IMR-90 (cell line): ENCODE results near the gene WWC2. TPM values are rescaled to one million over a fixed set of nuclear protein-coding genes. Genes with fewer than 3 reads are reported as not detected.
A peak's percentile ranks its signal among the peaks of the same experiment; 100 is the strongest.

Source experiments
- ATAC-seq: fragments of 200-7000 bp; cut with Tn5 transposase; 2 replicates; pipeline ENCODE4 v1.9.1; 2020; ENCODE audit warnings: low read depth, mild to moderate bottlenecking, moderate library complexity
- BruUV-seq: library from RNA; stranded (reverse); fragments of 400-500 nt; replicated peaks from 2 replicates; lab custom pipeline; 2021; lab: Mats Ljungman, UMichigan
- CTCF ChIA-PET: fragments of 300-600 bp; formaldehyde crosslinking; extraction: SDS; loops from one replicate; lab custom pipeline; 2021; ENCODE audit warnings: antibody characterized with exemption; lab: Yijun Ruan, JAX
- POLR2A ChIA-PET: fragments of 300-600 bp; sonication (Branson Sonifier 250); formaldehyde crosslinking; loops from one replicate; lab custom pipeline; 2022; ENCODE audit warnings: antibody characterized with exemption; ENCODE audit not compliant: unreplicated experiment; lab: Charles Lee
- DNase-seq: peaks from one replicate; pipeline ENCODE4 v3.0.0; 2013
- H2AFZ ChIP-seq: replicated peaks from 2 replicates; pipeline ENCODE3; 2013; ENCODE audit warnings: low read length, mild to moderate bottlenecking; ENCODE audit not compliant: poor library complexity
- H2AK5ac ChIP-seq: 2 replicates; pipeline ENCODE4 v1.6.1; 2013; ENCODE audit warnings: low read depth, low read length, inconsistent platforms
- H2AK9ac ChIP-seq: replicated peaks from 2 replicates; pipeline ENCODE3; 2013; ENCODE audit warnings: mild to moderate bottlenecking, low read depth, low read length, moderate library complexity; ENCODE audit not compliant: poor library complexity
- H2BK120ac ChIP-seq: 2 replicates; pipeline ENCODE4 v1.6.1; 2013; ENCODE audit warnings: low read depth, low read length, inconsistent platforms
- H2BK15ac ChIP-seq: 3 replicates; pipeline ENCODE4 v1.6.1; 2013; ENCODE audit warnings: low read depth, low read length, inconsistent platforms
- H2BK20ac ChIP-seq: 2 replicates; pipeline ENCODE4 v1.6.1; 2013; ENCODE audit warnings: low read depth, mild to moderate bottlenecking, inconsistent platforms, low read length, moderate library complexity
- H2BK5ac ChIP-seq: 2 replicates; pipeline ENCODE4 v1.6.1; 2013; ENCODE audit warnings: mild to moderate bottlenecking, low read depth, low read length, inconsistent platforms; ENCODE audit not compliant: poor library complexity, severe bottlenecking
- H3K14ac ChIP-seq: replicated peaks from 2 replicates; pipeline ENCODE4 v1.6.1; 2013; ENCODE audit warnings: low read depth, low read length, inconsistent platforms
- H3K18ac ChIP-seq: 2 replicates; pipeline ENCODE4 v1.6.1; 2013; ENCODE audit warnings: low read depth, low read length, control low read depth
- H3K23ac ChIP-seq: 2 replicates; pipeline ENCODE4 v1.6.1; 2013; ENCODE audit warnings: low read depth, low read length, inconsistent platforms
- H3K27ac ChIP-seq: 2 replicates; pipeline ENCODE4 v1.5.1; 2013; ENCODE audit warnings: mild to moderate bottlenecking, control low read depth, low read length; ENCODE audit not compliant: insufficient read depth
- H3K27me3 ChIP-seq: 2 replicates; pipeline ENCODE4 v1.6.1; 2013; ENCODE audit warnings: low read length; ENCODE audit not compliant: control insufficient read depth, insufficient read depth
- H3K36me3 ChIP-seq: 2 replicates; pipeline ENCODE4 v1.6.1; 2013; ENCODE audit warnings: low read length, mixed read lengths; ENCODE audit not compliant: control insufficient read depth, insufficient read depth
- H3K4ac ChIP-seq: 2 replicates; pipeline ENCODE4 v1.6.1; 2013; ENCODE audit warnings: low read depth, low read length, inconsistent platforms
- H3K4me1 ChIP-seq: 2 replicates; pipeline ENCODE4 v1.6.1; 2013; ENCODE audit warnings: low read length, mixed read lengths; ENCODE audit not compliant: control insufficient read depth, insufficient read depth
- H3K4me2 ChIP-seq: 2 replicates; pipeline ENCODE4 v1.6.1; 2013; ENCODE audit warnings: low read depth, mild to moderate bottlenecking, control low read depth, low read length, moderate library complexity
- H3K4me3 ChIP-seq: 2 replicates; pipeline ENCODE4 v1.5.1; 2013; ENCODE audit warnings: low read depth, mild to moderate bottlenecking, control low read depth, low read length, moderate library complexity; ENCODE audit not compliant: insufficient read depth
- H3K56ac ChIP-seq: 2 replicates; pipeline ENCODE4 v1.6.1; 2013; ENCODE audit warnings: low read length, inconsistent platforms; ENCODE audit not compliant: insufficient read depth; ENCODE audit errors: extremely low read depth
- H3K79me1 ChIP-seq, 2 experiments: 2 replicates each; pipeline ENCODE4 v1.6.1; 2013; ENCODE audit warnings: low read length in 2 of 2, inconsistent platforms in 1 of 2, low read depth in 1 of 2
- H3K9ac ChIP-seq: 2 replicates; pipeline ENCODE4 v1.6.1; 2013; ENCODE audit warnings: low read depth, low read length, control low read depth
- H3K9me1 ChIP-seq: 2 replicates; pipeline ENCODE4 v1.6.1; 2013; ENCODE audit warnings: low read length, inconsistent platforms; ENCODE audit not compliant: insufficient read depth
- H3K9me3 ChIP-seq: 2 replicates; pipeline ENCODE4 v1.6.1; 2013; ENCODE audit warnings: low read length; ENCODE audit not compliant: control insufficient read depth, insufficient read depth
- H4K20me1 ChIP-seq: 2 replicates; pipeline ENCODE4 v1.6.1; 2013; ENCODE audit warnings: low read length, inconsistent platforms; ENCODE audit not compliant: insufficient read depth
- H4K5ac ChIP-seq: 2 replicates; pipeline ENCODE4 v1.6.1; 2013; ENCODE audit warnings: mild to moderate bottlenecking, low read depth, low read length, control low read depth
- H4K8ac ChIP-seq, 2 experiments: 2 replicates each; pipeline ENCODE4 v1.6.1; 2013; ENCODE audit warnings: low read depth in 2 of 2, low read length in 2 of 2, control low read depth in 1 of 2, inconsistent platforms in 1 of 2
- H4K91ac ChIP-seq: 2 replicates; pipeline ENCODE4 v1.6.1; 2013; ENCODE audit warnings: low read depth, low read length, inconsistent platforms; ENCODE audit not compliant: insufficient read depth
- BHLHE40 ChIP-seq: fragments of 150-350 bp; IDR thresholded peaks from 2 replicates; pipeline ENCODE4 v1.6.1; 2016; ENCODE audit warnings: mild to moderate bottlenecking, low read depth, low read length
- NFE2L2 ChIP-seq: fragments of 150-350 bp; IDR thresholded peaks from 2 replicates; pipeline ENCODE4 v1.6.1; 2016; ENCODE audit warnings: low read depth, mild to moderate bottlenecking, low read length
- WGBS, 2 experiments: methylation state at CpG; one replicate each; pipeline versions ENCODE4 v1.1.5 to v1.1.7; 2013; ENCODE audit warnings: missing lambda C conversion rate in 2 of 2; ENCODE audit not compliant: insufficient read length in 1 of 2; ENCODE audit errors: extremely low coverage in 2 of 2; 5-methylcytosine and 5-hydroxymethylcytosine counted together
- dilution Hi-C: fragments of 300-500 bp; cut with HindIII; formaldehyde crosslinking; loops from one replicate; pipeline ENCODE4 v1.14.3; 2018; ENCODE audit warnings: low sequenced_read_pairs; ENCODE audit not compliant: unreplicated experiment
- in situ Hi-C: fragments of 300-500 bp; cut with MboI; formaldehyde crosslinking; loops from 3 replicates; pipeline ENCODE4 v1.14.3; 2019; ENCODE audit warnings: low sequenced_read_pairs, inconsistent platforms, mixed read lengths
- intact Hi-C: fragments of 100-400 bp; cut with micrococcal nuclease; formaldehyde crosslinking; loops from 2 replicates; pipeline ENCODE4 v1.10.0; 2022
- polyA plus RNA-seq, 3 experiments: library from polyadenylated mRNA; depleted of rRNA; stranded (reverse); fragments of >200 nt; gene quantifications; 2 replicates each; pipeline ENCODE4 v1.2.3, GENCODE V29; 2012; ENCODE audit warnings: low replicate concordance in 1 of 3
- total RNA-seq: library from RNA; depleted of rRNA; stranded (reverse); fragments of >200 nt; gene quantifications from 2 replicates; pipeline ENCODE4 v1.2.3, GENCODE V29; 2012

Gene WWC2
- total and polyA plus RNA-seq, 2 of the 4 experiments (the other 2 are of a cell fraction): 26.6 to 27.4 TPM

- BruUV-seq: no TSS peak
- WGBS, 2 experiments: 20% methylated on average over 1 of the region's 6 CpGs; no CpG with 5 or more reads in 1 of the 2 experiments
- in situ Hi-C loops: loop anchor here (25.0 kb wide), 1 partner anchor 800 kb away; no protein-coding TSS in a partner anchor
Measured at GRCh38 chr4:183262776-183263100, 163.7 kb downstream of the WWC2 start.

More at GRCh38 chr4:183262776-183263100, 163.7 kb downstream of the WWC2 start:
- H2BK15ac ChIP-seq: peak overlapping the region; percentile 37; the same call in 2 of the 3 replicates
- no peak for ATAC-seq
- H3K9ac ChIP-seq: no peak overlapping the region
- H2AFZ ChIP-seq: peak overlapping the region; percentile 74
- peaks cover 23% of the 10 kb centered on the region for H3K36me3 ChIP-seq
- no peak for DNase-seq
- H3K56ac ChIP-seq: no peak overlapping the region
- H3K9me3 ChIP-seq: no peaks in the 10 kb centered on the region
- no peaks in the 10 kb centered on the region for H4K20me1 ChIP-seq
- 0 out of 2 replicates have a peak, but pooled peaks have one; percentile 17 for TF ChIP-seq BHLHE40
- no peak for TF ChIP-seq NFE2L2
- H2AK9ac ChIP-seq: peak overlapping the region; percentile 12
- H2BK120ac ChIP-seq: peak overlapping the region; percentile 73
- H2BK20ac ChIP-seq: peak overlapping the region; percentile 58
- H3K79me1 ChIP-seq: peaks cover 0 to 29% of the 10 kb centered on the region in 2 experiments; a peak in 3 of 4 replicates
- peak overlapping the region; percentile 72; the same call in 1 of the 2 replicates for H2AK5ac ChIP-seq
- H3K27ac ChIP-seq: peak overlapping the region; percentile 47; the same call in 1 of the 2 replicates
- POLR2A ChIA-PET: no interaction called here
- no peak overlapping the region for H3K4me3 ChIP-seq
- H3K4me1 ChIP-seq: peaks cover 21% of the 10 kb centered on the region
- peak overlapping the region; percentile 18; the same call in 1 of the 2 replicates for H3K4me2 ChIP-seq
- no peaks in the 10 kb centered on the region for H3K27me3 ChIP-seq
- peak overlapping the region; percentile 67 to 78; a peak in 3 of 4 replicates for H4K8ac ChIP-seq
- dilution Hi-C loops (loop anchor here (25.0 kb wide), 1 partner anchor 350 kb away; the partner anchor contains the start of gene DCTD), intact Hi-C loops (loop anchor here (1.0 to 10.0 kb wide), 6 partner anchors 136 to 778 kb away; partner anchors contain the start of gene WWC2)
- H3K9me1 ChIP-seq: peaks cover 13% of the 10 kb centered on the region
- H2BK5ac ChIP-seq: peak overlapping the region; percentile 78
- H4K5ac ChIP-seq: no peak overlapping the region; the same call in 1 of the 2 replicates
- CTCF ChIA-PET: interaction anchor here (0.6 to 3.9 kb wide), 19 partner anchors 9 to 643 kb away, joined by 3 to 30 read pairs (median 5); partner anchors contain the start of gene WWC2
- peak overlapping the region; percentile 73; the same call in 1 of the 2 replicates for H3K23ac ChIP-seq
- H3K14ac ChIP-seq: peak overlapping the region; percentile 54; the same call in 1 of the 2 replicates
- peak overlapping the region; percentile 40 for H4K91ac ChIP-seq
- H3K18ac ChIP-seq: no peak overlapping the region; the same call in 1 of the 2 replicates
- peak overlapping the region; percentile 80 for H3K4ac ChIP-seq
